Kidney epithelial cell (primary cell): ENCODE measurements around the gene CTRB1. TPM values are rescaled to one million over a fixed set of nuclear protein-coding genes. Genes with fewer than 3 reads are reported as not detected.

Source experiments
- DNase-seq: peaks from one replicate; pipeline ENCODE4 v3.0.0-alpha.2; 2010; ENCODE audit warnings: low read depth
- H3K27me3 ChIP-seq: 2 replicates; pipeline ENCODE4 v1.6.0; 2011; ENCODE audit warnings: low read length; ENCODE audit not compliant: control insufficient read depth, insufficient read depth
- H3K36me3 ChIP-seq: 2 replicates; pipeline ENCODE4 v1.5.1; 2011; ENCODE audit warnings: low read length; ENCODE audit not compliant: control insufficient read depth, insufficient read depth
- H3K4me3 ChIP-seq: 2 replicates; pipeline ENCODE4 v1.5.1; 2011; ENCODE audit warnings: low read depth, mild to moderate bottlenecking, control low read depth, low read length
- CTCF ChIP-seq: IDR thresholded peaks from 2 replicates; pipeline ENCODE4 v1.5.1; 2011; ENCODE audit warnings: mild to moderate bottlenecking, moderate library complexity, low read length, control low read depth, inconsistent platforms; ENCODE audit not compliant: insufficient read depth, poor library complexity, severe bottlenecking
- total RNA-seq: library from RNA; depleted of rRNA; stranded (reverse); fragments of >200 nt; gene quantifications from 2 replicates; pipeline ENCODE4 v1.2.3, GENCODE V29; 2015

CTRB1 gene
- total RNA-seq, result not detected in 2 replicates

- Histone ChIP-seq H3K36me3 (no peaks in the 10 kb centered on the region), H3K27me3 (no peaks in the 10 kb centered on the region), H3K4me3 (no peak within 1 kb of the TSS)
- DNase-seq, result no peak
- no peak for TF ChIP-seq CTCF
These were observed at the start of gene CTRB1 for GRCh38 chr16:75218256-75219076. Gene CTRB1, plus strand, starts transcription at chr16:75218988. Its CDS starts 20 bp downstream, at chr16:75219008.

GRCh38 chr16:75169899-75170405 lies 48.8 kb upstream of the CTRB1 start:
- DNase-seq, result no peak
- no peaks in the 10 kb centered on the region for H3K27me3 ChIP-seq
- no peak for TF ChIP-seq CTCF
- H3K4me3 ChIP-seq, result no peak overlapping the region
- peaks cover 6% of the 10 kb centered on the region for H3K36me3 ChIP-seq

- no peak overlapping the region for H3K4me3 ChIP-seq
- TF ChIP-seq CTCF, result no peak
- H3K27me3 ChIP-seq, result no peaks in the 10 kb centered on the region
- peaks cover 6% of the 10 kb centered on the region for H3K36me3 ChIP-seq
- DNase-seq, result no peak
These were observed 46.2 kb upstream of the CTRB1 start for GRCh38 chr16:75172578-75172977.

- no peak for TF ChIP-seq CTCF
- H3K4me3 ChIP-seq, result no peak overlapping the region
- peaks cover under 1% of the 10 kb centered on the region for H3K36me3 ChIP-seq
- DNase-seq, result no peak
- no peaks in the 10 kb centered on the region for H3K27me3 ChIP-seq
These were observed 43.7 kb upstream of the CTRB1 start for GRCh38 chr16:75175074-75175473.

- Histone ChIP-seq H3K36me3 (no peaks in the 10 kb centered on the region), H3K4me3 (no peak overlapping the region), H3K27me3 (no peaks in the 10 kb centered on the region)
- no peak for TF ChIP-seq CTCF
- no peak for DNase-seq
These were observed 41.9 kb upstream of the CTRB1 start for GRCh38 chr16:75176926-75177325.
